Mesendoderm (in vitro differentiated cells): ENCODE data around the gene WNT7A. TPM values are rescaled to one million over a fixed set of nuclear protein-coding genes. Genes with fewer than 3 reads are reported as not detected.
"Not testable (repeated sequence)": the region's sequence is repeated elsewhere in the genome, so short reads cannot be mapped to it uniquely, and the experiment has no call there.

ENCODE experiments used
- DNase-seq: peaks from one replicate; pipeline ENCODE4 v3.0.0; 2013
- H2AK5ac ChIP-seq: 2 replicates; pipeline ENCODE4 v1.6.1; 2013; ENCODE audit warnings: low read length, inconsistent platforms
- H2BK120ac ChIP-seq: 2 replicates; pipeline ENCODE4 v1.6.1; 2013; ENCODE audit warnings: low read depth, mild to moderate bottlenecking, low read length, moderate library complexity, mixed read lengths
- H2BK15ac ChIP-seq: replicated peaks from 2 replicates; pipeline ENCODE4 v1.6.1; 2013; ENCODE audit warnings: low read depth, mild to moderate bottlenecking, moderate library complexity
- H2BK5ac ChIP-seq: 2 replicates; pipeline ENCODE4 v1.6.1; 2013; ENCODE audit warnings: low read length, inconsistent platforms
- H3K18ac ChIP-seq: 2 replicates; pipeline ENCODE4 v1.6.1; 2013; ENCODE audit warnings: mild to moderate bottlenecking, low read length, mixed read lengths
- H3K23ac ChIP-seq: one replicate; pipeline ENCODE4 v1.6.1; 2013; ENCODE audit warnings: low read length
- H3K27ac ChIP-seq: 2 replicates; pipeline ENCODE4 v1.5.1; 2013; ENCODE audit warnings: low read depth, mild to moderate bottlenecking, inconsistent platforms, low read length, moderate library complexity
- H3K27me3 ChIP-seq: 2 replicates; pipeline ENCODE4 v1.6.1; 2013; ENCODE audit warnings: low read length, control low read depth, mild to moderate bottlenecking, inconsistent platforms; ENCODE audit not compliant: insufficient read depth, poor library complexity
- H3K36me3 ChIP-seq: 2 replicates; pipeline ENCODE4 v1.6.1; 2013; ENCODE audit warnings: low read length, inconsistent platforms; ENCODE audit not compliant: control insufficient read depth, insufficient read depth
- H3K4ac ChIP-seq: one replicate; pipeline ENCODE4 v1.6.1; 2013; ENCODE audit warnings: low read depth, mild to moderate bottlenecking, low read length, moderate library complexity
- H3K4me1 ChIP-seq: 2 replicates; pipeline ENCODE4 v1.6.1; 2013; ENCODE audit warnings: low read depth, low read length, inconsistent platforms; ENCODE audit not compliant: control insufficient read depth
- H3K4me2 ChIP-seq: 2 replicates; pipeline ENCODE4 v1.6.1; 2013; ENCODE audit warnings: low read length
- H3K4me3 ChIP-seq: 2 replicates; pipeline ENCODE4 v1.5.1; 2013; ENCODE audit warnings: mild to moderate bottlenecking, low read length
- H3K56ac ChIP-seq: one replicate; pipeline ENCODE4 v1.6.1; 2013; ENCODE audit warnings: low read length
- H3K79me1 ChIP-seq: 2 replicates; pipeline ENCODE4 v1.6.1; 2013; ENCODE audit warnings: low read length, inconsistent platforms
- H3K79me2 ChIP-seq: 2 replicates; pipeline ENCODE4 v1.6.1; 2013; ENCODE audit warnings: mild to moderate bottlenecking, low read length; ENCODE audit not compliant: control insufficient read depth, insufficient read depth
- H3K9ac ChIP-seq: 2 replicates; pipeline ENCODE4 v1.6.1; 2013; ENCODE audit warnings: low read length, inconsistent platforms
- H4K5ac ChIP-seq: one replicate; pipeline ENCODE4 v1.6.1; 2013; ENCODE audit warnings: low read length
- H4K8ac ChIP-seq: one replicate; pipeline ENCODE4 v1.6.1; 2013; ENCODE audit warnings: low read depth, mild to moderate bottlenecking, control low read depth, low read length, moderate library complexity
- WGBS: extraction: QIAGEN DNeasy Blood & Tissue Kit; methylation state at CpG from one replicate; pipeline ENCODE4 v1.1.7; 2013; ENCODE audit warnings: low lambda C conversion rate, missing lambda C conversion rate; ENCODE audit not compliant: insufficient coverage; ENCODE audit errors: extremely low coverage; 5-methylcytosine and 5-hydroxymethylcytosine counted together
- polyA plus RNA-seq, 2 experiments: library from polyadenylated mRNA; stranded (reverse); fragments of 200-250 nt; gene quantifications; one replicate each; pipeline ENCODE4 v1.2.3, GENCODE V29; 2013

WNT7A gene
- polyA plus RNA-seq (2013, experiment 1 of 2) = 0.04 TPM
- 0.04 TPM for polyA plus RNA-seq (2013, experiment 2 of 2)

DNA sequence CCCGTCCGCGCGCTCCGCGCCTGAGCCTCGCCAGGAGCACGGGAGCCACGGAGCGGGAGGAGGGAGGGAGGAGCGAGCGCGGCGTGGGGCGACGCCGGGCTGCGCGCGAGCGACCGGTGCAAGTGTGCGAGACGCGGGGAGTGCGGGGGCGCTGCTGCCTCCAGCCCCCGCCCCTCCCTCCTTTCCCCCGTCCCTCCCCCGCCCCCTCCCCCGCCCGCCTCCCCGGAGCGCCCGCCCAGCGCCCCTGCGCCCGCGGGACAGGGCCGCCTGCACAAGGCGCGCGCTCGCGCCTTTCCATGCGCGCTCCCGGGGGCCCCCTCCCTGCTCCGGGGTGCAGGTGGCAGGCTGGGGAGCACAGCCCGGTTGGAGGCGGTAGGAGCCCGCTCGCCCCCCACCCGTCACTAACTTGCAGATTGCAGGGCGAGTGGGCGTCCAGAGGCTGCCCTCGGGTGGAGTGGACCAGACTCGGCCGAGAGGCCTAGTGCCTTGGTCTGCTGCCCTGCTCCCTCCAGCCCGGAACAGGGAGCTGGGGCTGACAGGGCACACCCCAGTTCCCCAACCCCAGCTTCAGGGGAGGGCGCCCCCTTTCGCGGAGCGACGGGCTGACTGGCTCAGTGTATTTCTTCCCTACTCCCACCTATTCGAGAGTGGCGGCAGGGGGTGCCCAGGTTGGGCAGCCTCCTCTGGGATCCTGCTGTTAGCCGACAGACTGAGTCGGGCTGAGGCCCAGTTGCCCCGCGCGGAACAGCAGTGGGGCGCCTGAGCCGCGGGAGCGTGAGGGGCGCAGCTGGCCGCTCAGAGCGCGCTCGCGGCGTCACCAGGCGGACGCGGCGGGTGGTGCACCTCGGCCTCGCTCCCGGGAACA lies at the start of gene WNT7A:
Gene WNT7A, minus strand, starts transcription at position 126 of the 865 bp plus-strand sequence. CDS start 255 bp downstream, outside the sequence.
- no peak within 1 kb of the TSS for H4K5ac ChIP-seq
- no peak within 1 kb of the TSS for H2AK5ac ChIP-seq
- peak; percentile 54 for DNase-seq

DNA sequence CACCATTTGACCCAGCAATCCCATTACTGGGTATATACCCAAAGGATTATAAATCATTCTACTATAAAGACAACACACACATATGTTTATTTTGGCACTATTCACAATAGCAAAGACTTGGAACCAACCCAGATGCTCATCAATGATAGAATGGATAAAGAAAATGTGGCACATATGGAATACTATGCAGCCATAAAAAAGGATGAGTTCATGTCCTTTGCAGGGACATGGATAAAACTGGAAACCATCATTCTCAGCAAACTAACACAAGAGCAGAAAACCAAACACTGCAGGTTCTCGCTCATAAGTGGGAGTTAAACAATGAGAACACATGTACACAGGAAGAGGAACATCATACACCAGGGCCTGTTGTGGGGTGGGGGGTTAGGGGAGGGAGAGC lies 48.9 kb upstream of the WNT7A start:
- not testable (repeated sequence) for H3K79me2 ChIP-seq, H3K56ac ChIP-seq, H3K9ac ChIP-seq, H2BK15ac ChIP-seq, DNase-seq, H3K27me3 ChIP-seq, H3K4me2 ChIP-seq, H3K36me3 ChIP-seq, H2AK5ac ChIP-seq, H4K5ac ChIP-seq, H4K8ac ChIP-seq, H3K4me1 ChIP-seq, H3K23ac ChIP-seq, H3K79me1 ChIP-seq, H3K4ac ChIP-seq, H3K27ac ChIP-seq, H2BK5ac ChIP-seq, H2BK120ac ChIP-seq, H3K18ac ChIP-seq, H3K4me3 ChIP-seq
- no CpG with 5 or more reads among the region's 1 CpG for whole genome bisulfite sequencing

More for the DNA sequence above, at the start of gene WNT7A:
- peak within 1 kb of the TSS; percentile 60 for H3K56ac ChIP-seq
- H3K4me3 ChIP-seq = no peak within 1 kb of the TSS
- H3K27me3 ChIP-seq = peaks cover 44% of the 10 kb centered on the region
- no peak within 1 kb of the TSS for H3K23ac ChIP-seq
- H4K8ac ChIP-seq = no peak within 1 kb of the TSS
- H3K79me1 ChIP-seq = no peaks in the 10 kb centered on the region
- peak within 1 kb of the TSS; percentile 34 for H3K9ac ChIP-seq
- H3K4ac ChIP-seq = no peak within 1 kb of the TSS
- H3K36me3 ChIP-seq = no peaks in the 10 kb centered on the region
- no peaks in the 10 kb centered on the region for H3K4me1 ChIP-seq
- WGBS = no CpG with 5 or more reads among the region's 90 CpGs
- no peak within 1 kb of the TSS for H3K18ac ChIP-seq
- H3K27ac ChIP-seq = no peak within 1 kb of the TSS
- H2BK5ac ChIP-seq = no peak within 1 kb of the TSS
- H3K79me2 ChIP-seq = no peaks in the 10 kb centered on the region
- no peak within 1 kb of the TSS for H2BK120ac ChIP-seq
- peak within 1 kb of the TSS; percentile 59 for H3K4me2 ChIP-seq
- no peak within 1 kb of the TSS for H2BK15ac ChIP-seq

DNA sequence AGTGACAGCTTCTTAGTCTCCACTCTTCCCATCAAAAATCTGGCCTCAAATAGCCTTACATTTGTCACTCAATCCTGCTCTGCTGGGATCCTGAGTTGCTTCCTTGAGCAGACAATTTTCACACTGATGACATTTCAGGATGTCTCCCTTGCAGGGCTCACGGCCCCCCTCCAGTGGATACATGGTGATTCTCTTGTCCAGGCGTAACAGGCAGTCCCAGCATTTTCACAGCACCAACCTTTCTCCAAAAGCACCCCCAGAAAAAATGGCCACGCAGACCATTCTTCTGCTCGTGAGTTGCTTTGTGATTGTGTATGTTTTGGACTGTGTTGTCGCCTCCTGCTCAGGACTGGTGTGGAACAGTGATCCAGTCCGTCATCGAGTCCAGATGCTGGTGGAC lies 47.4 kb upstream of the WNT7A start:
- DNase-seq = no peak
- WGBS = no CpG with 5 or more reads among the region's 7 CpGs

DNA sequence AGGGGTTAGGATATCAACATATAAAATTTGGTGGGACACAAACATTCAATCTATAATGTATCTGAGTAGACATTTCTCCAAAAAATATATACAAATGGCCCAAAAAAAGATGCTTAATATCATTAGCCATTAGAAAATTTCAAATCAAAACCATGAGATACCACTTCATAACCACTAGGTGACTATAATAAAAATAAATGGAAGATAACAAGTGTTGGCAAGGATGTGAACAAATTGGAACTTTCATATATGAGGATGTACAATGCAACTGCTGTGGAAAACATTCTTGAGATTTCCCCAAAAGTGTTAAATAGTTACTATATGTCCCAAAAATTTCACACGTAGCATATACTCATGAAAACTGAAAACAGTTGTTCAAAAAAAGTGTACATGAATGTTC lies 36.5 kb upstream of the WNT7A start:
- Histone ChIP-seq H3K23ac (no peak overlapping the region), H2BK120ac (no peak overlapping the region), H3K36me3 (no peaks in the 10 kb centered on the region), H3K4me2 (no peak overlapping the region), H3K4ac (no peak overlapping the region), H3K18ac (no peak overlapping the region), H2AK5ac (no peak overlapping the region), H3K79me2 (no peaks in the 10 kb centered on the region), H3K56ac (no peak overlapping the region), H3K9ac (no peak overlapping the region), H4K5ac (no peak overlapping the region), H2BK15ac (no peak overlapping the region), H3K27ac (no peak overlapping the region), H3K4me3 (no peak overlapping the region), H3K27me3 (no peaks in the 10 kb centered on the region), H4K8ac (no peak overlapping the region), H2BK5ac (no peak overlapping the region), H3K79me1 (no peaks in the 10 kb centered on the region), H3K4me1 (no peaks in the 10 kb centered on the region)
- WGBS = no CpG with 5 or more reads among the region's 1 CpG
- no peak for DNase-seq

More for the DNA sequence above, 47.4 kb upstream of the WNT7A start:
- no peak overlapping the region for H2BK5ac ChIP-seq
- H2BK15ac ChIP-seq = no peak overlapping the region
- H3K18ac ChIP-seq = no peak overlapping the region
- H3K23ac ChIP-seq = no peak overlapping the region
- no peak overlapping the region for H2AK5ac ChIP-seq
- no peak overlapping the region for H4K5ac ChIP-seq
- H3K4me1 ChIP-seq = no peaks in the 10 kb centered on the region
- no peak overlapping the region for H4K8ac ChIP-seq
- H3K9ac ChIP-seq = no peak overlapping the region
- no peak overlapping the region for H3K56ac ChIP-seq
- H3K27me3 ChIP-seq = no peaks in the 10 kb centered on the region
- no peaks in the 10 kb centered on the region for H3K79me2 ChIP-seq
- no peak overlapping the region for H2BK120ac ChIP-seq
- H3K4me3 ChIP-seq = no peak overlapping the region
- no peak overlapping the region for H3K27ac ChIP-seq
- no peaks in the 10 kb centered on the region for H3K36me3 ChIP-seq
- no peak overlapping the region for H3K4ac ChIP-seq
- no peak overlapping the region for H3K4me2 ChIP-seq
- no peaks in the 10 kb centered on the region for H3K79me1 ChIP-seq

DNA sequence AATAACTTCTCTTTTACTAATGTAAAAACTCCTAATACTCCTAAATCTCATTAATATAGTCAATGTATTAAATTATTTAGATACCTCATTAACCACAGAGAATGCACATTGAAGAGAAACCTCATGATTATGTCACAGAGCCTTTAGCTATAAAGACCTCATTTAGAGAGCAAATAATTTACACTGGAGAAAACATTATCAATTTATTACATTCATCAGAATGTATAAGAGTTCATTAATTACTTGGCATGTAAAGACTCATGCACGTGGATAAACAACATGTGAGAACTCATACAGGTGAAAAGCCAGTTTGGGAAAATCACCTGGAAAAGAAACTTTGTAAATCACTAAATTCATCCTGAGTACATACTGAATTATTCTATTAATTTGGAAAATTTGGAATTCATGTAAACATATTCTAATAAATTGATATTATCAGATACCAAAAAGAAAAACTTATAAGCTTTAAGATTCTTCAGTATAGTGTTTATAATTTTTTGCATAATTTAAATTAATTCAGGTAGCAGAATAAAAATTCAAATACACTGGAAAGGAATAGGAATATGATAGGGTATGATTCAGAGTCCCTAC lies 22.9 kb upstream of the WNT7A start:
- Histone ChIP-seq H3K27me3 (no peaks in the 10 kb centered on the region), H3K4ac (no peak overlapping the region), H3K27ac (no peak overlapping the region), H3K4me1 (no peaks in the 10 kb centered on the region), H3K36me3 (no peaks in the 10 kb centered on the region), H4K5ac (no peak overlapping the region), H3K4me3 (no peak overlapping the region), H2BK5ac (no peak overlapping the region), H3K9ac (no peak overlapping the region), H3K18ac (no peak overlapping the region), H4K8ac (no peak overlapping the region), H3K4me2 (no peak overlapping the region), H3K79me2 (no peaks in the 10 kb centered on the region), H3K56ac (no peak overlapping the region), H2BK15ac (no peak overlapping the region), H2AK5ac (no peak overlapping the region), H3K23ac (no peak overlapping the region), H2BK120ac (no peak overlapping the region), H3K79me1 (no peaks in the 10 kb centered on the region)
- no peak for DNase-seq
- no CpG with 5 or more reads among the region's 1 CpG for WGBS
